ENCODE data around the gene BABAM2. TPM values are rescaled to one million over a fixed set of nuclear protein-coding genes. Genes with fewer than 3 reads are reported as not detected.

Gene BABAM2
- total RNA-seq, 4 donors from 2014 or later = 35.5 to 44.9 (median 39.9) TPM

DNA sequence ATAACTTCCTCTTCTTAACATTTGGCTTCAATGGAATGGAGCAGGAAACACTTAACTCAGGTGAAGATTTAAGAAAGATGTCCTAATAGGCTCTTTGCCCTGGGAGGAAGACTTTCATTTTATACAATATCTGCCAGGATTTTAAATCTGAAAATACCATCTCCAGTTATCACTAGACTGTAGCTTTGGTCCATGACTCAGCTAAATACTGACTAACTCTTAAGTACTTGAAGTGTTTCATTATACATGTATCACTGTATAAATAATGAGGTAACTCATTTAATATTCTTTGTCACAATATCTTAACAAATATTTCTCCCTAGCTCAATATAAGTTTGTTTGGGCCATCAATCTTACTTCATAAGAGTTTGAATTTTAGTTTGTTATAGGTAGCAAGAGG lies 35.1 kb upstream of the BABAM2 start:
- Histone ChIP-seq H3K36me3 (no peaks in the 10 kb centered on the region), H3K4me3 (no peak overlapping the region), H3K27me3 (no peaks in the 10 kb centered on the region), H3K4me1 (peaks cover 0 to 22% (median 14%) of the 10 kb centered on the region in 4 donors), H3K9me3 (no peaks in the 10 kb centered on the region), H3K27ac (replicated peaks in 1 of 4) (no peak overlapping the region)
- no peak for TF ChIP-seq POLR2AphosphoS5 (IDR thresholded peaks at IDR 0.05)
- no peak for TF ChIP-seq POLR2A (IDR thresholded peaks at IDR 0.05; ENCODE audit: low read depth)
- no peak for TF ChIP-seq EP300 (IDR thresholded peaks at IDR 0.05)
- no peak for TF ChIP-seq CTCF (IDR thresholded peaks at IDR 0.05)
- no peak for DNase-seq (ENCODE audit: extremely low spot score)
- intact Hi-C loops (cut with DNase I) = no loop called here

DNA sequence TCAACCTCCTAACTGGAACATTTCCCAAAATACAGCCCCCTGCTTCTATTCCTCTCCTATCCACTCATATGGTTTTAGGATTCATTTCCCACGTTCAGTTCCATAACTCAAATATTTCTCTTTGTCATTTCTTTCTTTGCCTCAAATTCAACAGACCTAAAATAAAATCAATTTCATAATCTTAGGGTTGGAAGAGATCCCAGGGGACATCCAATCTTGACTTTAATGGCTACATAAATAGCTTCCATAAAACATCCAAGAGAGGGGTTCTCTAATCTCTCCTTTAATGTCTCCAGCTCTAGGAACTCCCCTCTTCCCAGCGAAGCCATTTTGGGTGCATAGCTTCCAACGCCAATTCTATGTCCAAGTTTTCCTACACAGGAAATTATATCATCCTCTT lies 34.1 kb upstream of the BABAM2 start:
- TF ChIP-seq CTCF (IDR thresholded peaks at IDR 0.05) (no peak), POLR2AphosphoS5 (IDR thresholded peaks at IDR 0.05) (no peak), POLR2A (IDR thresholded peaks at IDR 0.05; ENCODE audit: low read depth) (no peak), EP300 (IDR thresholded peaks at IDR 0.05) (no peak)
- WGBS = 51% methylated on average over 3 of the region's 3 CpGs
- no peaks in the 10 kb centered on the region for H3K27me3 ChIP-seq
- intact Hi-C loops (cut with DNase I) = no loop called here
- H3K4me1 ChIP-seq = peaks cover 0 to 22% (median 14%) of the 10 kb centered on the region in 4 donors
- H3K36me3 ChIP-seq = no peaks in the 10 kb centered on the region
- H3K4me3 ChIP-seq = no peak overlapping the region
- H3K27ac ChIP-seq (replicated peaks in 1 of 4) = no peak overlapping the region
- DNase-seq (ENCODE audit: extremely low spot score) = no peak
- H3K9me3 ChIP-seq = no peaks in the 10 kb centered on the region

DNA sequence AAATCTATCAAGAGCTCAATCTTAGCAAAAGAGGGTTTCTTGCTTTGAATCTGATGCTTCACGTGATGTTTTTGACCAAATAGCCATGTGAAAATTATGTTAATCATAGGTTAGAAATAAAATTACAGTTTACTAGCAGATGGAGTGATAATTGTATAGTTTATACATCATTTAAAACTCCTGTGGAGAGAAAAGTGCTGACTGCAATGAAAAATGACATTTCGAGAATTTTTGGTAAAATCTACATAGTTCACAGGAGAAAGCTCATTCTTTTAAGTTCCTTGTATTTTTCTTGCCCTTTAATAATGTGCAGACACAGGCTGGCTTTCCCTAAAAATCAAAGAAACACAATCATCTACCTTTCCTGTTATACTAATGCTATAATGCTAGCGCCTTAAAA lies 33.6 kb upstream of the BABAM2 start:
- TF ChIP-seq EP300 (IDR thresholded peaks at IDR 0.05) = no peak
- TF ChIP-seq POLR2A (IDR thresholded peaks at IDR 0.05; ENCODE audit: low read depth) = no peak
- no peak for TF ChIP-seq CTCF (IDR thresholded peaks at IDR 0.05)
- TF ChIP-seq POLR2AphosphoS5 (IDR thresholded peaks at IDR 0.05) = no peak
- H3K4me3 ChIP-seq = no peak overlapping the region
- no peak overlapping the region for H3K27ac ChIP-seq (replicated peaks in 1 of 4)
- no peaks in the 10 kb centered on the region for H3K36me3 ChIP-seq
- DNase-seq (ENCODE audit: extremely low spot score) = no peak
- intact Hi-C loops (cut with DNase I) = no loop called here
- peaks cover 0 to 22% (median 14%) of the 10 kb centered on the region in 4 donors for H3K4me1 ChIP-seq
- no peaks in the 10 kb centered on the region for H3K9me3 ChIP-seq
- WGBS = 65% methylated on average over 3 of the region's 3 CpGs
- no peaks in the 10 kb centered on the region for H3K27me3 ChIP-seq

DNA sequence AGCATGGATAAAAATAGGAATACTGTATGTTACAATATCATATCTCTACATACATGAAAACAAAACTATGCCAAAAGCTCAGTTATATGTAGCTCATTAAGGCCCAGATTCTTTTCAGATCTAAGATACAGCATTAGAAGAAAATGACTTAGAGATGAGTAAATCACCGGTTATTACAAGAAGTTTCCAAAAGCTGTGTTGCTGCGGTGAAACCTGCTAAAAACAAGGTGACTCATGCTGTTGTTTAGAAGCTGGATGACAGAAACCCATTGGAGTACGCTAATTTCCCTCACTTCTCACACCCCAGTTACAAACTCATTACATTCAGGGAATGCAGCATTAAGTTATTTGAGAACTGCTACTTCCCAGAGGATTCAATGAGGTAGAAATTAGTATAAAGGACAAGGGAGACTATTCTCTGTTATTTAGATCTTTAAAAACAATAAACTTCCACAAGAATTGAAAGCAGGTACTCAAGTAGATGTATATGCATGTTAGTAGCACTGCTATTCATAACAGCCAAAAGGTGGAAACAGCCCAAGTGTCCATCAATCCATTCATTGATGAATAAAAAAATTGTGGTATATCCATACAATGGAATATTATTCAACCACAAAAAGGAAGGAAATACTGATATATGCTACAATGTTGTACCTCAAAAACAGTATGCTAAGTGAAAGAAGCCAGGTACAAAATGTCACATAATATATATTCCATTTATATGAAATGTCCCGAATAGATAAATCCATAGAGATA lies 32.9 kb upstream of the BABAM2 start:
- WGBS = 83% methylated on average over 4 of the region's 4 CpGs
- H3K27me3 ChIP-seq = no peaks in the 10 kb centered on the region
- TF ChIP-seq CTCF (IDR thresholded peaks at IDR 0.05) (no peak), EP300 (IDR thresholded peaks at IDR 0.05) (no peak), POLR2AphosphoS5 (IDR thresholded peaks at IDR 0.05) (no peak), POLR2A (IDR thresholded peaks at IDR 0.05; ENCODE audit: low read depth) (no peak)
- no peak overlapping the region for H3K4me3 ChIP-seq
- no peak for DNase-seq (ENCODE audit: extremely low spot score)
- peaks cover 0 to 22% (median 14%) of the 10 kb centered on the region in 4 donors for H3K4me1 ChIP-seq
- no peaks in the 10 kb centered on the region for H3K9me3 ChIP-seq
- no peak overlapping the region for H3K27ac ChIP-seq (replicated peaks in 1 of 4)
- intact Hi-C loops (cut with DNase I) = no loop called here
- no peaks in the 10 kb centered on the region for H3K36me3 ChIP-seq

DNA sequence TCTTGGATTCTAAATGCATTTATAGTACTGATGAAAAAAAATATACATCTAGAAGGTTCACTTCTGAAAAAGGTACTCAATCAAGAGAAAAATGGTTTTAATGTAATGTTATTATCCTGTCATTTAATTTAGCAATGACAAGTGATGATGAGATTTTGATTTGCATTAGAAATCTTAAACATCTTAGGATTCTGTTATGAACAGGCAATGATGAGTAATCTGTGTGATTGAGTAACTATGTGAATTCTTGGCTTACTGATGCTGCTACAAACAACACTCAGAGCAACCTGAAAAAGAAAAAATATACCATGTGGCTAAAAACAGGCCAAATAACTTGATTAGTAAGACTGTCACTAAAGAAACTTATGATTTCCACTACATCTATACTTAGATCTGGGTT lies 30.4 kb upstream of the BABAM2 start:
- no peak overlapping the region for H3K27ac ChIP-seq (replicated peaks in 1 of 4)
- TF ChIP-seq CTCF (IDR thresholded peaks at IDR 0.05) (no peak), EP300 (IDR thresholded peaks at IDR 0.05) (no peak), POLR2A (IDR thresholded peaks at IDR 0.05; ENCODE audit: low read depth) (no peak), POLR2AphosphoS5 (IDR thresholded peaks at IDR 0.05) (no peak)
- H3K4me3 ChIP-seq = no peak overlapping the region
- H3K4me1 ChIP-seq = peaks cover 0 to 11% (median 5%) of the 10 kb centered on the region in 4 donors
- H3K27me3 ChIP-seq = no peaks in the 10 kb centered on the region
- H3K36me3 ChIP-seq = no peaks in the 10 kb centered on the region
- no peaks in the 10 kb centered on the region for H3K9me3 ChIP-seq
- DNase-seq (ENCODE audit: extremely low spot score) = no peak
- intact Hi-C loops (cut with DNase I) = no loop called here

Data from esophagus muscularis mucosa (tissue), 4 donors.